Progenitor cell of endocrine pancreas (in vitro differentiated cells): Measurements from ENCODE around the gene BMP3. TPM values are rescaled to one million over a fixed set of nuclear protein-coding genes. Genes with fewer than 3 reads are reported as not detected.

Experiments used
- DNase-seq: peaks from one replicate; pipeline ENCODE4 v3.0.0; 2021; ENCODE audit warnings: low spot score; ENCODE audit not compliant: unreplicated experiment
- H3K27ac Mint-ChIP-seq: 2 replicates; pipeline ENCODE4 v1.8.0; 2021; ENCODE audit warnings: mild to moderate bottlenecking, moderate library complexity, mixed read lengths
- H3K27me3 Mint-ChIP-seq: 2 replicates; pipeline ENCODE4 v1.8.0; 2021; ENCODE audit warnings: mixed read lengths
- H3K36me3 Mint-ChIP-seq: 2 replicates; pipeline ENCODE4 v1.8.0; 2022; ENCODE audit warnings: mixed read lengths; ENCODE audit not compliant: insufficient read depth
- H3K4me1 Mint-ChIP-seq: 2 replicates; pipeline ENCODE4 v1.8.0; 2021; ENCODE audit warnings: low read depth, mixed read lengths
- H3K4me3 Mint-ChIP-seq: 2 replicates; pipeline ENCODE4 v1.8.0; 2021; ENCODE audit warnings: low read depth, mild to moderate bottlenecking, moderate library complexity, mixed read lengths
- H3K9me3 Mint-ChIP-seq: 2 replicates; pipeline ENCODE4 v1.8.0; 2021; ENCODE audit warnings: low read depth, mixed read lengths
- CTCF ChIP-seq: fragments of 200-600 bp; sonication (generic); IDR thresholded peaks from one replicate; pipeline ENCODE4 v1.5.0; 2021; ENCODE audit warnings: antibody characterized with exemption, mild to moderate bottlenecking; ENCODE audit not compliant: unreplicated experiment
- total RNA-seq: library from RNA; stranded (reverse); gene quantifications from 2 replicates; pipeline ENCODE4 v1.2.1, GENCODE V29; 2021

BMP3 gene
- total RNA-seq, 1 donor from 2014 or later = 10.9 TPM

- no peak overlapping the region for H3K27ac Mint-ChIP-seq
- no peaks in the 10 kb centered on the region for H3K4me1 Mint-ChIP-seq
- DNase-seq = no peak
- H3K36me3 Mint-ChIP-seq = peaks cover 2% of the 10 kb centered on the region
- no peak overlapping the region for H3K4me3 Mint-ChIP-seq
- no peaks in the 10 kb centered on the region for H3K9me3 Mint-ChIP-seq
- H3K27me3 Mint-ChIP-seq = no peaks in the 10 kb centered on the region
- no peak for TF ChIP-seq CTCF
Observed at GRCh38 chr4:81095389-81095788, 64.9 kb downstream of the BMP3 start.

- no peak for DNase-seq
- no peak for TF ChIP-seq CTCF
- H3K27me3 Mint-ChIP-seq = no peaks in the 10 kb centered on the region
- peaks cover 2% of the 10 kb centered on the region for H3K36me3 Mint-ChIP-seq
- H3K9me3 Mint-ChIP-seq = no peaks in the 10 kb centered on the region
- no peak overlapping the region for H3K4me3 Mint-ChIP-seq
- no peaks in the 10 kb centered on the region for H3K4me1 Mint-ChIP-seq
- H3K27ac Mint-ChIP-seq = no peak overlapping the region
Observed at GRCh38 chr4:81096566-81096965, 66.1 kb downstream of the BMP3 start.

- peaks cover 4% of the 10 kb centered on the region for H3K36me3 Mint-ChIP-seq
- no peak for DNase-seq
- H3K9me3 Mint-ChIP-seq = peaks cover 1% of the 10 kb centered on the region
- no peaks in the 10 kb centered on the region for H3K27me3 Mint-ChIP-seq
- TF ChIP-seq CTCF = no peak
- H3K27ac Mint-ChIP-seq = no peak overlapping the region
- no peaks in the 10 kb centered on the region for H3K4me1 Mint-ChIP-seq
- no peak overlapping the region for H3K4me3 Mint-ChIP-seq
Observed at GRCh38 chr4:81102107-81102506, 71.6 kb downstream of the BMP3 start.

GRCh38 chr4:81106150-81106549 lies 75.6 kb downstream of the BMP3 start:
- no peaks in the 10 kb centered on the region for H3K4me1 Mint-ChIP-seq
- no peak for TF ChIP-seq CTCF
- H3K4me3 Mint-ChIP-seq = no peak overlapping the region
- H3K27ac Mint-ChIP-seq = no peak overlapping the region
- DNase-seq = no peak
- no peaks in the 10 kb centered on the region for H3K27me3 Mint-ChIP-seq
- peaks cover 4% of the 10 kb centered on the region for H3K36me3 Mint-ChIP-seq
- H3K9me3 Mint-ChIP-seq = peaks cover 4% of the 10 kb centered on the region

Other genes with a start within 250 kb of the BMP3 start
- gene PRKG2, start 184.5 kb downstream of the BMP3 start, total RNA-seq = 2.9 and 3.3 TPM in 2 replicates